LNCaP clone FGC (cell line): ENCODE measurements around the gene SPEM1.

ENCODE experiments used
- DNase-seq: peaks from one replicate; pipeline ENCODE4 v3.0.0-alpha.2; 2011; ENCODE audit warnings: low read depth
- H3K4me3 ChIP-seq: 2 replicates; pipeline ENCODE4 v1.5.1; 2011; ENCODE audit warnings: mild to moderate bottlenecking, low read depth, low read length, control low read depth
- CTCF ChIP-seq: IDR thresholded peaks from 2 replicates; pipeline ENCODE4 v1.5.1; 2012; ENCODE audit warnings: mild to moderate bottlenecking; ENCODE audit not compliant: control insufficient read depth, insufficient read depth; ENCODE audit errors: extremely low read depth

Gene SPEM1

GRCh38 chr17:7407082-7407481, 13.0 kb upstream of the SPEM1 start:
- no peak overlapping the region for H3K4me3 ChIP-seq
- no peak for DNase-seq
- no peak for TF ChIP-seq CTCF

- no peak within 1 kb of the TSS for H3K4me3 ChIP-seq
- TF ChIP-seq CTCF = no peak
- DNase-seq = no peak
Measured at GRCh38 chr17:7407485-7408251, 12.5 kb upstream of the SPEM1 start, which contains the start of gene NLGN2. NLGN2 (plus strand) TSS chr17:7407845; CDS start chr17:7408256, 411 bp downstream.

GRCh38 chr17:7408252-7408727, 11.8 kb upstream of the SPEM1 start:
- H3K4me3 ChIP-seq = no peak overlapping the region
- no peak for TF ChIP-seq CTCF
- DNase-seq = no peak

- no peak for DNase-seq
- no peak for TF ChIP-seq CTCF
- H3K4me3 ChIP-seq = no peak overlapping the region
Measured at GRCh38 chr17:7408863-7409262, 11.3 kb upstream of the SPEM1 start.

GRCh38 chr17:7409716-7410115, 10.4 kb upstream of the SPEM1 start:
- DNase-seq = no peak
- H3K4me3 ChIP-seq = no peak overlapping the region
- TF ChIP-seq CTCF = no peak

GRCh38 chr17:7410634-7411426, 9.3 kb upstream of the SPEM1 start:
- TF ChIP-seq CTCF = no peak
- no peak for DNase-seq
- H3K4me3 ChIP-seq = no peak overlapping the region

- TF ChIP-seq CTCF = no peak
- no peak overlapping the region for H3K4me3 ChIP-seq
- no peak for DNase-seq
Measured at GRCh38 chr17:7411427-7411750, 8.7 kb upstream of the SPEM1 start.
